Fibroblast of peridontal ligament (primary cell): Measurements from ENCODE around the gene CADM2.
"Not testable (repeated sequence)": the region's sequence is repeated elsewhere in the genome, so short reads cannot be mapped to it uniquely, and the experiment has no call there.

ENCODE experiments used
- DNase-seq: peaks from one replicate; pipeline ENCODE4 v3.0.0-alpha.2; 2010; ENCODE audit errors: extremely low read depth

The CADM2 gene

GRCh38 chr3:85077018-85077417 lies 118.2 kb downstream of the CADM2 start:
- DNase-seq = no peak

DNA sequence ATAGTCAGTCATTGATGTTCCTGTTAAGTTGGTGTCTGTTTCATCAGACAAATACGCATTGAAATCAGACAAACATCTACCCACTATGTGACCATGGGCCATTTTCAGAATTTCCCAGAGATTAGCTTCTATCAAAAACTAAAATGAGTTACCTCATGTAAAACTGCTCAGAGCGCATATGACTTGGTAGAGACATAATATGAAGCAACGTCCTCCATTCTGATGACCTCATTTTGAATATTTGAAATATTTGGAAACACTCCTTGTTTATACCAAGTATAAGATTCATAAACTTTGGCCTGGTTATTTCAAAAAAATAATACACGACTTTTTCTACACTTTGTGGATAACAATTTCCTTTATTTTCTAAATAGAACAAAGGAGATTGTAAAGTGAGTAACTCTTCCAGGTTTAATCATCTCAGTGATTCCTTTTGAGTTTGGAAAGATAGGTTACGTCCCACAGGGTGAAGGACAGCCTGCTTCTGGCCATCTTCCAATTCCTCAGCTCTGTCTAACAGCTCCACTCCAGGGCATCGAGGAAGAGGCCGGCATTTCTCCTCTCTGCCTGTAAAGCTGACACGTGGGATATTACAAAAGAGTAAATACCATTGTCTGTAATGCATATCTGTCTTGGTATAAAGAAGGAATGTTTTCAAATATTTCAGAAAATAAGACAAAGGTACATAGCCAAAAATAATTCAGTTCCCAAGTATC lies 122.6 kb downstream of the CADM2 start:
- DNase-seq = no peak

DNA sequence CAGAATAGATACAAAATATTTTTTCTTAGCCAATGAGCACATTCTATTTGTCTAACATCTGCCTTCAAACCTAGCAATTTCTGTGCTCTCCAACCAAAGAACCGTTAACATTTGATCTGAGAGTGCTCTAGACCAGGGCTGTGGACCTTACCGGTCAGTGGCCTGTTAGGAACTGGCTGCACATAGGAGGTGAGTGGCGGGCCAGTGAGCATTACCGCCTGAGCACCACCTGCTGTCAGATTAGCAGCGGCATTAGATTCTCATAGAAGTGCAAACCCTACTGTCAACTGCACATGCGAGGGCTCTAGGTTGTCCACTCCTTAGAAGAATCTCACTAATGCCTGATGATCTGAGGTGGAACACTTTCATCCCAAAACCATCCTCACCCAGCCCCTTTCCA lies 131.7 kb downstream of the CADM2 start:
- no peak for DNase-seq

- no peak for DNase-seq
These were observed 141.5 kb downstream of the CADM2 start for GRCh38 chr3:85100316-85100715.

GRCh38 chr3:85102781-85103180 lies 144.0 kb downstream of the CADM2 start:
- DNase-seq = no peak

GRCh38 chr3:85110393-85110792 lies 151.6 kb downstream of the CADM2 start:
- no peak for DNase-seq

DNA sequence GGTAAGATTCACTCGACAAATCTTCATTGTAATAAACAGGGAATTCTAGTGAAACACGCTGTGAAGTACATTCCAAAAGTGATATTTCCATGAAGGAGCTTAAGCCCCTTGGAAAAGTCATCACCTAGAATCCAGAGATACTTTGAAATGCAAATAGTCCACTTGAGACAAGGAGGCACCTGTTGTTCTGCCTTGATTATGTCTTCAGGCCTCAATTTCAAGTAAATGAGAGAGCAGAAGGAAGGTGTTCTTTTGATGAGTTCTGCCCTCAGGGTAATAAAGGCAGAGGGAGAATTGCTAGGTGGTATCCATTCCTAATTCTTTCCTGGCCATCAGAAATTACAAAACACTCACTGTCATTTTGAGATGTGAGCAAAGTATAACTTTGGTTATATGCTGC lies 162.1 kb downstream of the CADM2 start:
- no peak for DNase-seq

DNA sequence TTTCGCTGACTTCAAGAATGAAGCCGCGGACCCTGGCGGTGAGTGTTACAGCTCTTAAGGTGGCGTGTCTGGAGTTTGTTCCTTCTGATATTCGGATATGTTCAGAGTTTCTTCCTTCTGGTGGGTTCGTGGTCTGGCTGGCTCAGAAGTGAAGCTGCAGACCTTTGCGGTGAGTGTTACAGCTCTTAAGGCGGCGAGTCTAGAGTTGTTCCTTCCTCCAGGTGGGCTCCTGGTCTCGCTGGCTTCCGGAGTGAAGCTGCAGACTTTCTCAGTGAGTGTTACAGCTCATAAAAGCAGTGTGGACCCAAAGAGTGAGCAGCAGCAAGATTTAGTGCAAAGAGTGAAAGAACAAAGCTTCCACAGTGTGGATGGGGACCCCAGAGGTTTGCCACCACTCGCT lies 174.1 kb downstream of the CADM2 start:
- not testable (repeated sequence) for DNase-seq

- not testable (repeated sequence) for DNase-seq
These were observed 175.1 kb downstream of the CADM2 start for GRCh38 chr3:85133691-85134420.

GRCh38 chr3:85142626-85143025 lies 183.8 kb downstream of the CADM2 start:
- DNase-seq = no peak

GRCh38 chr3:85148036-85148435 lies 189.2 kb downstream of the CADM2 start:
- no peak for DNase-seq

DNA sequence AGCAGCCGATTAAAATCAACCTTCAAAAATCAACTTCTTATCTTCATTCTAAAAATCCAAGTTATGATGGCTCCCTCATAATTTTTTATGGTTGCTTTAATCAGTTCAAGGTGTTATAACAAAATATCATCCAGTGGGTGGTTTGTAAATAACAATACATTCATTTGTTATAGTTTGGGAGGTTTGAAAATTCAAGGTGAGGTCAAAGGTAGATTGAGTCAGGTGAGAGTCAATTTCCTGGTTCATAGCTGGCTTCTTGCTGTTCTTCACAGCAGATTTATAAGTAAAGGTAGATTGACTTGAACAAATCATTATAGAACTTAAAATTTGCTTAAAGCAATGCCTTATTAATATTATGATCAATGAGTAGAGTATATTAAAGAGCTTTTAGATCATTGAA lies 192.8 kb downstream of the CADM2 start:
- no peak for DNase-seq

DNA sequence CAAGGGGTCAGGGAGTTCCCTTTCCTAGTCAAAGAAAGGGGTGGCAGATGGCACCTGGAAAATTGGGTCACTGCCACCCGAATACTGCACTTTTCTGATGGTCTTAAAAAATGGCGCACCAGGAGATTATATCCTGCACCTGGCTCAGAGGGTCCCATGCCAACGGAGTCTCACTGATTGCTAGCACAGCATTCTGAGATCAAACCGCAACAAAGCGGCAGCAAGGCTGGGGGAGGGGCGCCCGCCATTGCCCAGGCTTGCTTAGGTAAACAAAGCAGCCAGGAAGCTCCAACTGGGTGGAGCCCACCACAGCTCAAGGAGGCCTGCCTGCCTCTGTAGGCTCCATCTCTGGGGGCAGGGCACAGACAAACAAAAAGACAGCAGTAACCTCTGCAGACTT lies 194.5 kb downstream of the CADM2 start:
- DNase-seq = not testable (repeated sequence)

GRCh38 chr3:85159376-85159775 lies 200.6 kb downstream of the CADM2 start:
- no peak for DNase-seq

DNA sequence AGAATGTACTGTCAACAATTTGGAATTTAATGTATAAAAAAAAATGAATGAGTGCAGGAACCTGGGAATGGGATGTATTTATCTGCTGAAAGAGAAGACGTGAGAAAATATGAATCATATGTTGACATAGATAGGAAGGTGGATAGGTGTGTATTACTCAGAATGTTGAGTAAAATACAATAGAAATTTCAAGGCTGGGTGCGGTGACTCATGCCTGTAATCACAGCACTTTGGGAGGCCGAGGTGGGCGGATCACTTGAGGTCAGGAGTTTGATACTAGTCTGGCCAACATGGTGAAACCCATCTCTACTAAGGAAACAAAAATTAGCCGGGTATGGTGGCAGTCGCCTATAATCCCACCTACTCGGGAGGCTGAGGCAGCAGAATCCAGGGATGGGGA lies 202.8 kb downstream of the CADM2 start:
- no peak for DNase-seq

DNA sequence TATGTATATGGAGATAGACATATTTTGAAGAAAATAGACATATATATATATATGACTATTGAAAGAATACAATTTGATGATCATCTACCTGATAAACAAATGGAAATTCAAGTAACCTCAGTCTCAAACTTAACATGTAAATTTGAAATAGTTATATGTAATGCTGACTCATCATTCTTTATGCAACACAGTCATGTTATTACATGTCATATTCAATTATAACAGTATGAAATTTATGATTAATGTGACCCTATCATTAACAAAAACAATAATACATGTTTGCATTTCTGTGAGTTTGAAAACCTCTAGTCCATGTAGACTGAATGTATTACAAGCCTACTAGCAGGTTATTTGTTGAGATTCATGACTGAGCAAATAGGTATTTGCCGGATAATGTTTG lies 204.1 kb downstream of the CADM2 start:
- DNase-seq = no peak

GRCh38 chr3:85164436-85164835 lies 205.6 kb downstream of the CADM2 start:
- DNase-seq = no peak

DNA sequence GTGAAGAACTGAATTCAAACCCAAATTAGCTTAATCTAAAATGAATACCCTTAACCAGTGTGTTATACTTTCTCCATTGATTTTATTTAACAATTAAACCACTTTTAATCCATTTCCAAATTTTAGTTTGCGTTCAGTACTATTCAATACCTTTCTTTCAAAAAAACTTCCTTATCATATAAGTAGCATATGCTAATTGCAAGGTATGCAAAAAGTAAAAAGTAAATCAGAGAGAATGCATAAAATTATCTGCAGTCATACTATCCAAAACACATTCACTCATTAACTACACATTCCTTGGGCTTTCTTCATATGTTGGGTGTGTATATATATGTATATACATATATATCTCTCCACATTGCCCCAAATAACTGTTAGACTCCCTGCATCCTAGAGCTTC lies 208.8 kb downstream of the CADM2 start:
- DNase-seq = no peak

DNA sequence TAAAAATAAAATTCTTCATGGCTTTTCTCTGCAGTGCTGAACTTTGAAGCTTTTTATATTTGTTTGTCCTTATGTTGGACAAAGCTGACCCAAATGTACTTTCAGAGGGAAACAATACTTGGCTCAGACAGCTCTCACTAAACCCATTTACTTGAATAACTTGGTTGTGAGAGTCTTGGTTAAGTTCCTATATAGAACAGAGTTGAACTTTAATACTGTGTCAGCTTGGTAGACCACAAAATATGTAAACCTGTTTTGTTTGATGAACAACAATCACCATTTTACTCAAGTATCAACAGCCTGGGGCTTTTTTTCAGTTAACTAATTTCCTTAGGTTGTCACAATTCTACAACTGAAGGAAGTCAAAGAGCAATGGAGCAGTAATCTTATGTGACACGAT lies 211.9 kb downstream of the CADM2 start:
- no peak for DNase-seq

DNA sequence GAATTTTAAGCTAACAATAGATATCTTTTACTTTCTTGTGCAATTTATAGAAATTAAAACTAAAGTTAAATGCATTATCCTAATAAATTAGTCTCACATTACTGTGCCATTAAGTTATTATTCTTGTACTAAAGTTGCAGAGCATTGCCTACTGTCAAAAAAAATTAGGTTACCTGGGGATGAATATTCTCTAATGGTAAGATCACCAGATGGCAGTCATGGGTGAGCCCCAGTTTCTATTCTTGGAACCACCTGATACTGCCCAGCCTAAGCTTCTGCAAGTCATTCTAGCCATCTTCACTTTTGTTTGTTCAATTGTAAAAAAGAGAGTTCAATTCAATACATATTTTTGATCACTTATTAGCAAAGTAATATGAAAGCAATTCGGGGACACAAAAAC lies 213.2 kb downstream of the CADM2 start:
- no peak for DNase-seq

DNA sequence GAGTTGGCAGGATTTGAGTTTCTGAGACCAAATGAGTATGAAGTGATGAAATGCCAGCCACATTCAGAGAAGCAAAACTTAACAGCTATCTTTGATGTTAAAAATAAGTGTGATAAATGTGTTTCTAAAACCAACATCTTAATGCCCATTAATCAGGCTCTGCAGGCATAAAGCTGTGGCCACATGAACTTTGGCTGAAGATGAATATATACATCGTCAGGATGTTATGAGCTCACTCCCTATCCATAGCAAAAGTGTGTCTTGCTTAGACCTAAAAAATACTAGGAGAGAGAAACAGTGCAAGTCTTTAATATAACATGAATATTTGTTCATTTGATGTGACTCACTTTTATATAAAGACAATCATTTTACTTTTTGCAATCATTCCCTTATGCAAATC lies 218.0 kb downstream of the CADM2 start:
- no peak for DNase-seq

DNA sequence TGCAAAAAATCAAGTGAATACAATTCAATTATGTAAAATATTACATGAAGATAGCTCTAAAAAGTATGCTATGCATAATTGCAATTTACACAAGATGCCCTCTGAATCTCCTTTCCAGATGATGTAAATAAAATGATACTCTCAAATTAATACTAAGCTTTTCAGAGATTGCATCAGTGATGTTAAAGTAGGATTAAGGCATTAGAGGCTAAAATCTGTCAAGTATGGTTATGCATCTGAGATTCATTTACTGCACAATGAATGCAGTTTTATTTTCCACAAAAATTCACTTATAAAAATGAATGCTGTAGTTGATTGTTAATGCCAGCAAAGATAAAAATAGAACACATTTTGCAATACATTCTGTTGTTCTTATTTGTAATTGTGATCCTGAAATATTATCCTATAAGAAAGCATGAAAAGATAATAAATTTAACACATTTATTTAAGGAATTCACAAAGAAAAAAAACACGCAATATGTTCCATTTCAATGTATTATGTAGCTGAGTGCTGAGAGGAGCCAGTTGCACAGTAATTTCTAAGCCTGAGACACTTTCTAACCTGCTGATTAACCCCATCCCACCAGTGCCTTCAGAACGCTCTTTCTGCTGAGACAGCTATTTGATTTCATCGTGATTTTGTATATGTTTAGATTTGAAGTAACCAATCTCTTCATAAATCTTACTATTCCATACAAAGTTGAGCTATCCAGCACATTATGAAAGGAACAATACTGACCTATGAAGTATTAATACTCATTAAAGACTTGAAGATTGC lies 224.4 kb downstream of the CADM2 start:
- DNase-seq = no peak

DNA sequence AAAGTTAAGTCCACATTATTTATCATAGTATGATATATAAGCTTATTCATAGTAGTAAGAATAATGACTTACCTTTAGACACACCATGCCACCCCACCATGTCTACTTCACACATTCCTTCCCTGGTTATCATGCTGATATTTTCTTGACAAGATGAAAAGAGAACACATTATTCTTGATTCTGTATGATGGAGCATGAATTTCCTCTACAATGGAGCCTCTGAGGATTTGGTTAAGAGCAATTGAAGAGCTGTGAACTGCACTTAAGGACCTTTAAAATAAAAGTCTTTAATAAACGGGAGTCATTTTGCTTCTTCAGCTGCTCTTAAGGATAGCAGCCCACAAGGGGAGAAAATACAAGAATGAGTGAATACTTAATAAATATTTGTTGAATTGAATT lies 226.7 kb downstream of the CADM2 start:
- DNase-seq = no peak
